ENCODE results near the gene CYB5B.

CYB5B gene, protein sequence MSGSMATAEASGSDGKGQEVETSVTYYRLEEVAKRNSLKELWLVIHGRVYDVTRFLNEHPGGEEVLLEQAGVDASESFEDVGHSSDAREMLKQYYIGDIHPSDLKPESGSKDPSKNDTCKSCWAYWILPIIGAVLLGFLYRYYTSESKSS

GRCh38 chr16:69424053-69424934, at the start of gene CYB5B:
Gene CYB5B (plus strand): TSS chr16:69424619. CDS start chr16:69424684, 65 bp downstream.
- peak; percentile 97 for DNase-seq

GRCh38 chr16:69376393-69377059, 47.9 kb upstream of the CYB5B start:
- no peak for DNase-seq

DNA sequence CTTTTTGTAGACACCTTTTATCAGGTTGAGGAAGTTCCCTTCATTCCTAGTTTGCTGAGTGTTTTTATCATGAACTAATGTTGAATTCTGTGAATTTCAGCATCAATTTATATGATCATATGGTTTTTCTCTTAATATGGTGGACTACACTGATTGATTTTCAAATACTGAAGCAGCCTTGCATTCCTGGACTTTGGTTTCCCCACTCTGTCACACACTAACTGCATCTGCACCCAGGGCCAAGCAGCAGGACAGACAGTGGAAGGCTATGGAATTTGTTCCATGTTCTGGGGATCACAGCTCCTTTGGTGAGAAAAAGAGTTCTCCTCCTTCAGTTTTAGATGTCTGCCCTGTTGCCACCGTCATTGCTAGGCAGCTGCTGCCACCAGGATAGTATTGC, 46.4 kb upstream of the CYB5B start:
- no peak for DNase-seq

- DNase-seq: no peak
Measured at GRCh38 chr16:69378760-69379159, 45.7 kb upstream of the CYB5B start.

DNA sequence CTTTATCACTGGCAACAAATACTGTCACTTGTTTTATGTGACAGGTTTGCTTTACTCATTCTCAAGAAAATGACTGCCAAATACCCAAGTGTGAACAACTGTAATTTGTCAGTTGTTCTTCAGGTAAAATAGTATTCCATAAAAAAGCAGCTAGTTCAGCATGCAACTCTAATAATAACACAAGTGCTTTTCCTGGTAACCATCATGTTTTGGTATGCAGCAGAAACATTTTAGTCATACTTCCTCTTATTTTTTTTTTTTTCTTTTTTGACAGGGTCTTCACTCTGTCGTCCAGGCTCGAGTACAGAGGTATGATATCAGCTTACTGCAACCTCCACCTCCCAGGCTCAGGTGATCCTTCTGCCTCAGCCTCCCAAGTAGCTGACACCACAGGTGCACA, 43.2 kb upstream of the CYB5B start:
- no peak for DNase-seq

DNA sequence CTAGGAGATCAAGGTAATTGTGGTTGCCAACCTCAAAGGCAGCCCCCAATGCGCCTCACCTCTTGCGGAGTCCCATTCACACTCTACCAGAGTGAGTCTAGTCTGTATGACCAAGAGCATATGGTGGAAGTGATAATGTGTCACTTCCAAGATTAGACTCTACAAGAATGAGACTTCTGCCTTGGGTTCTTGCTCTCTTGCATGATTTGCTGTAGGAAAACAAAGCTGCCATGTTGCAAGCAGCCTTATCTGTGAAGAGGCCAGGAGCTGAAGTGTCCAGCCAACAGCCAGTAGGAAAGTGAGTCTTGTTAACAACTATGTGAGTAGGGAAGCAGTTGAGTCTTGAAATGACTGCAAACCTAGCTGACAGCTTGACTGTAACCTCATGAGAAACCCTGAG, 42.0 kb upstream of the CYB5B start:
- peak; percentile 7 for DNase-seq

DNA sequence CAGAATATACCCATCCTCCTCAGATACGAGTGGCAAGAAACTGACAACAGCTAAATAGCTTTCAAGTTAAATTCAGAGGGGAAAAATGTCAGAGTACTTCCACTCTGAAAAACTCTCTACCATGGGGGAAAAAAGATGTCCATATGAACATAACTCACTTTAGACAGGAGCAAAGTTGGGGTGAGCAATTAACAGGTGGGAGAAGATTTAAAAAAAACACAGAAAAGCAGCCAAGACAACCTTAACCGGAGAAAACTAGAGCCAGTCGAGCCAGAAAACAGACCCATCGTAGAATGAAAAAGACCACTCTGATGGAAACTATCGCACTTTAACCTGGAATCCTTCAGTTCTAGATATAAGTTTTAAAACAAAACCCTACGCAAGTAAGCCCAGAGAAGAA, 39.4 kb upstream of the CYB5B start:
- DNase-seq: no peak

- no peak for DNase-seq
Measured at GRCh38 chr16:69386596-69386995, 37.8 kb upstream of the CYB5B start.

DNA sequence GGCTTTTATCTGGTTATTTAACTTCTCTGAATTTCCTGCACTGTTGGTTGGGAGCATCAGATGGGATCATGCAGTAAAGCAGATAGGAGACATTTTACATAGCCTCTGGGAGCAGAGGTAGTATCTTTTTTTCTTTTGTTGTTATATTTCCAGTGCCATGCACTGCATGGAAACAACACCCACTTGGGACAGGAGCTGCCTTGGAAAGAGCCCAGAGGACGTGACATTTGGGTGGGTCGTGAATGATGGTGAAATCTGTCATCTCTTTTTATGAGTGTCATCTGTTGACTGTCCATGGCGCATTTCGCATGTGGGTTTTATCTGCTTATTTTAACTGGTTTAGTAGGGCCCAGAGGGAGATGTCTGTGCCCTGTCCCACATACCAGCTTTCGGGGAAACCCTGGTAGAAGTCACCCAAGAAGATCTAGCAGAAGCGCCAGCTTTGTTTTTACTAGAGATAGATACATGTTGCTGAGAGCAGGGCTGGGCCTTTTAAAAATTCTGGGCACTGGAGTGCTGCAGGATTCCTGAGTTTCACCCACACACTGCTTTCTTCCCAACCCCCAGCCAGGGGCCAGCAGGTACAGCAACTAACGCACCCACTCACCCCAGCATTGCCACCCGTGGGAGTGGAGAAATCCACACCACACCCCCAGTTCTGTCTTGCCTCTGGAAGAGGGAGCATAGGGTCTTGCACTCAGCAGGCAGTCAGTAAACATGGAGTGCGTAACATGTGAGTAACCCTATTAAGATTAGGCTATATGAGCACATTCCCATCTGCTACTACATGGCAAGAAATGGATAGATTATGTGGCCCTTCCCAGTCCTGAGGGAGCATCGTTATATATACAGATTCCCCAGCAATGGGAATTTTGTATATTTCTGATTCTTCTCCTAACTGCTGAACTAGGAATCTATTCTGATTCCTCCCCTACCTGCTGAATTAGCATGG, 30.2 kb upstream of the CYB5B start:
- no peak for DNase-seq

DNA sequence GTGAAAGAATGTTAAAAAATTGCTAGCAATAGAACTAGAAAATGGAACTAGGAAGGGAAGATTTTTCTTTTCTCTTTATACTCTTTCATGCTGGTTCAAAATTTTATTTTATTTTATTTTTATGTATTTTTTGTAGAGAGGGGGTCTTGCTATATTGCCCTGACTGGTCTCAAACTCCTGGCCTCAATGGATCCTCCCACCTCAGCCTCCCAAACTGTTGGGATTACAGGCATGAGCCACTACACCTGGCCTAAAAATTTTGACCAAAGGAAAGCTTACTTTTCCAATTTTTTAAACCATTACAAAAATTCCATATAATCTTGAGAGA, 28.6 kb upstream of the CYB5B start:
- DNase-seq: no peak

DNA sequence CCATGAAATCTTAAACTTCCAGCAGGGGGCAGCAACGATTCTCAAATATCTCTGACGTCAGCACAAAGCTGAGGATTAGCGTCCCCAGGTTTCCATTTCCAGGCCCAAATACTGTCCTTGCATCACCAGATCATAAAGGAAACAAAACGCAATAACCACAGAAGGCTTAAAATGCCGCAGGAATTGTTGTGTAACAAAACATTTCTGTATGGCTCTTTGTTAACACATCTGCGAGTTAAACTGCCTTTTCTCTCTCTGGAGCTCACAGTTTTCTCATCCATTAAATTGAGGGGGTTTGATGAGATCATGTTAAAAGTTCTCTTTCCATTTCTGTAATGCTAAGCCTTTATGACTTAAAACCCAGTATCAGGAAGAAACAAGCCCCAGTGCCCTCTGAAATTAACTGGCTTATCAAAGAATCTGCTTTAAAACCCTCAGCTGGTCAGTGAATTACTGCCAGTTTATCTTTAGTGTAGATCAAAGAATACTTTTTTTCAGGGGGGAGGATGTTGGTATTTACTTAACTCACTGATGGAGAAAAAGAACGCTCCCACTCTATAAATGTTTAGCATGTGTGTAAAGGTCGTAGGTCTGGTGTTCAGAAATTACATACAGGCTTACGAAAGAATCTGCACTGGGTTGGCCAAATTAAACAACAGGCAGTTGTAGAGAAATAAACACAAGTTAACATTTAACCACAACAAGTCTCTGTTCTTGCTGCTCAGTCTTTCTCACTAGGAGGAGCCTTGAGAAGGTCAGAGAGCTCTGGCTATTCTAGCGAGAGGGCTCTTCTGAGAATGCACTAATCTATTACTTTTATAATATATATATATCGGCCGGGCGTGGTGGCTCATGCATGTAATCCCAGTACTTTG, 28.0 kb upstream of the CYB5B start:
- peak; percentile 98 for DNase-seq

DNA sequence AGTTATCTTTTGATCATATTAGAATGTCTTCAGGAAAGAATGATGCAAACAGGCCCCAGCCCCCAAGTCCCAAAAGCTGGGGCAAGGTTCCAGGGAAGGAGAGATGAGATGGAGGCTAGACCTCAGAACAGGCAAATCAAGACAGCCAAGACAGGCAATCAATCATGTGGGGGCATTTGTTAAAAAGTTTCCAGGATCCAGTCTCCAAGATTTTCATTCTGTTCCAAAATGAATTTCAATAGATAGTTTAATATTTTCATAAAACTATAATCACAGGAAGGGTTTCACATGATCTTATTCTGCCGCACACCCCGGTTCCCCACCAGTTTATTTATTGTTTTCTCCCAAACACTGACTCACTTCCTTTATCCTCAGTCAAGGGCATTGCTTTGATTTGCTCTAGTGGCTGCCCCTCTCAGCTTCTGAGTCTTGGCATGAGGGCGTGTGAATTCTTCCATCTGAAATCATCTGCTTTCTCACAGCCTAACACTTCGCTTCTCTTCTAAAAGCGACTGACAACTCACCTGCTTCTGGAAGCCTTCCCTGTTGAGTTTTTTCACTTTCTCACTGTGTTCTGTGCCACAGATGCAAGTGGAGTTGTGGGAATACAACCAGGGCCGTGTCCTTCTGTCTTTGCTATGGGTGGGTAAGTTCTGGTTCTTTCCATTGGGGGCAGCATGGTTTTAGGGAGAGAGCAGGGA, 26.4 kb upstream of the CYB5B start:
- peak; percentile 36 for DNase-seq

GRCh38 chr16:69399361-69399760, 25.1 kb upstream of the CYB5B start:
- no peak for DNase-seq

GRCh38 chr16:69402439-69402838, 22.0 kb upstream of the CYB5B start:
- peak; percentile 67 for DNase-seq

DNA sequence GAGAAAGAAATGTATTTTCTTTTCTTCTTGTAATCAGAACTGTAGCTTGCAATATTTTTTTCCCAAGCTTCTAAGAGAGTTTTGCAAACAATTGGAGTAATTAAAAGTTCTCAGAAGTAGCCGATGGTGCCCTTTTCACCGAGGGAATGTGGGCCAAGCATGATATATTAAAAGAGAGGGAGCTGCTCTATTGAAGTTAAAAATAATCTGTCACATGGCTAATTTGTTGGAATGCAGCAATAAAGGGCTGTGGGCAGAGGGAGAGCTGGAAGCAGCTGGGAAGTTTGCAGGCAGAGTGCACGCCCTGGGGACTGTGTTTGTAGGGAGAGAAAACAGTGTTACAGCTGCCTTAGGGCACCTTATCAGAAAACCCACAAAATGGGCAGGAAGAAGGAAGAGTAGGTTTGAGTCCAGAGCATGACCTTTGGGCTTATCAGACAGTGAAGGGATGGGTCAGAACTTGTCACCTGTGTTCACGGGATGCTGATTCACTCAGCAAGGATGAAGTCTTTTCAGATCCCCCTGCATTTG, 20.1 kb upstream of the CYB5B start:
- no peak for DNase-seq

- DNase-seq: no peak
Measured at GRCh38 chr16:69405326-69405725, 19.1 kb upstream of the CYB5B start.

DNA sequence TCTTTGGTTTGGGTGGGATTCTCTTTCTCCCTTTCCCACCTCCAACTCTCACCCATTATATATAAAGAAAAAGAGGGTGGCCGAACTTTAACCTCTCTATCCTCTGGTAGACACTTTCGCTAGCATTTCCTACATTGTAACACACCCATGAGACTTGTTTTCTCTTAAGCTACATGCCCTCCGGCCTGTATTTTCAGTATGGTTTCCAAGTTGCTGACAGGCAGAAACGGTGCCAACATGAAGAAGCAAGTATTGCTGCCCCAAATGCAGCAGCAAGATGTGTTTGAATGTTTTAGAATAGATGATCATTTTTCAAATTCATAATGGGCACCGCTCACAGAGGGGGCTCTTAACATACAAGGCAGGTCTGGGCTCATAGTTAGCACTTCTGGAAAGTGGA, 18.7 kb upstream of the CYB5B start:
- no peak for DNase-seq

GRCh38 chr16:69406780-69407331, 17.6 kb upstream of the CYB5B start:
- no peak for DNase-seq

DNA sequence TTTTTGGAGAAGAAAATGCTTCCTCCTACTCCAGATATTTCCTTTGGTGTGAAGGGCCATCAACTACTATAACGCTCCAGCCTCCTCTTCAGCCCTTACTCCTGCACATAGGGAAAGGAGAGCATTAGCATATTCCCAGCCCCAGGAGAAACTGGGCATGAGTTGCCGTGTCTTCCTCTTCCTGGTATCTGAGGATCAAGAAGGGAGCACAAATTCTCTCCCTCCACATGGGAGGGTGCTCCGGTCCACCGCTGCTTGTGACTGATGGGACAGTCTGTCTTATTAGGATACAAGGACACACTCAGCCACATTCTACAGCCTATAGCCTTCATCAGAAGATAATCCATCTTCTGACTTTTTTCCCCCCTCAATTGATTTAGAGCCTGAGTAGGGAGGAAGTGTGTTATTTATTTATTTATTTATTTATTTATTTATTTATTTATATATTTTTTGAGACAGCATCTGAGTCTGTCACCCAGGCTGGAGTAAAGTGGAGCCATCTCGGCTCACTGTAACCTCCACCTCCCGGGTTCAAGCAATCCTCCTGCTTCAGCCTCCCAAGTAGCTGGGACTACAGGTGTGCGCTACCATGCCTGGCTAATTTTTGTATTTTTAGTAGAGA, 16.6 kb upstream of the CYB5B start:
- DNase-seq: no peak

DNA sequence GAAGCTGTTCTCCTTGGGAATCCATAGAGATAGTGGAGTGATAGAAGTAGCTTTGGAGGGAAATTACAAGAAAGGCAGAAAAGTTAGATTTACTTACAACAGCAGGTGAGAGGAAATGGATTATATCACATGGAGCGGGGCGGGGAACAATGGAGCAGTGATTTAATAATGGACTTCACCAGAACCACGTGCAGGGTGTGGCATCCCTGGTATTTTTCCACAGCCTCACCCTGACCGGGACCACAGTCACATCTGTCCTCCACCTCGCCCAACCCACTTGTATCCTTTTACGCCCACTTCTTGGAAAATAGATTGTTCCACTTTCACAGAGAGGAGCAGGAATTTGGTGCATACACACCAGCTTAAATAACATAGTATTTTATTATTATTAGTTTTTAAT, 15.9 kb upstream of the CYB5B start:
- no peak for DNase-seq

Data from suppressor macrophage treated with lipopolysaccharide for 4 hours (primary cell).